HCT116 (cell line): ENCODE data around the gene CAMK2D. TPM values are rescaled to one million over a fixed set of nuclear protein-coding genes. Genes with fewer than 3 reads are reported as not detected.

ENCODE experiments used
- ATAC-seq: fragments of 200-7000 bp; cut with Tn5 transposase; 2 replicates; pipeline ENCODE4 v1.9.1; 2020; ENCODE audit warnings: mild to moderate bottlenecking, moderate library complexity
- BruUV-seq: library from RNA; stranded (reverse); fragments of 400-500 nt; replicated peaks from 2 replicates; lab custom pipeline; 2021; lab: Mats Ljungman, UMichigan
- CTCF ChIA-PET: fragments of 300-600 bp; sonication (Branson Sonifier 250); formaldehyde crosslinking; loops from one replicate; lab custom pipeline; 2021; ENCODE audit warnings: antibody characterized with exemption; lab: Charles Lee
- POLR2A ChIA-PET: fragments of 300-600, 350-600 bp; sonication (Branson Sonifier 250); formaldehyde crosslinking; loops from one replicate; lab custom pipeline; 2021; ENCODE audit warnings: antibody characterized with exemption; lab: Charles Lee
- RAD21 ChIA-PET, 2 experiments: fragments of 300-600 bp; sonication (Branson Sonifier 250); formaldehyde crosslinking; loops; one replicate each; lab custom pipeline; 2023; ENCODE audit warnings: low total read pairs in 2 of 2; ENCODE audit not compliant: uncharacterized antibody in 2 of 2, unreplicated experiment in 2 of 2, low non-redundant PET in 1 of 2; lab: Charles Lee
- DNase-seq: peaks from one replicate; pipeline ENCODE4 v3.0.0-alpha.2; 2010; ENCODE audit warnings: low read depth, low spot score
- H2AFZ ChIP-seq: fragments of 200-600 bp; shearing (Covaris generic), sonication (generic); 2 replicates; pipeline ENCODE4 v1.6.1; 2017; ENCODE audit warnings: low read depth, mixed run types, mixed read lengths, antibody characterized with exemption, low read length; ENCODE audit not compliant: poor library complexity, severe bottlenecking
- H3K27ac ChIP-seq: 2 replicates; pipeline ENCODE4 v1.5.1; 2012; ENCODE audit warnings: low read depth, low read length
- H3K27me3 ChIP-seq: fragments of 200-600 bp; sonication (generic); 2 replicates; pipeline ENCODE4 v1.6.1; 2016; ENCODE audit warnings: mixed run types, low read length, mixed read lengths; ENCODE audit not compliant: insufficient read depth
- H3K36me3 ChIP-seq, 2 experiments: fragments of 200-500 bp in 1 of 2; fragments of 200-600 bp in 1 of 2; sonication (Bioruptor generic) in 1 of 2; sonication (generic) in 1 of 2; 2 replicates each; pipeline versions ENCODE4 v1.5.1 to v1.6.1; 2014 to 2016; ENCODE audit warnings: low read length in 2 of 2, inconsistent platforms in 1 of 2, mixed read lengths in 1 of 2, mixed run types in 1 of 2; ENCODE audit not compliant: insufficient read depth in 2 of 2, control insufficient read depth in 1 of 2
- H3K4me1 ChIP-seq, 2 experiments: fragments of 200-600 bp in 1 of 2; sonication (generic) in 1 of 2; 2 replicates each; pipeline versions ENCODE4 v1.5.1 to v1.6.1; 2012 to 2017; ENCODE audit warnings: low read length in 2 of 2, inconsistent platforms in 1 of 2, mild to moderate bottlenecking in 1 of 2, mixed read lengths in 1 of 2, mixed run types in 1 of 2, moderate library complexity in 1 of 2; ENCODE audit not compliant: insufficient read depth in 2 of 2, control insufficient read depth in 1 of 2
- H3K4me2 ChIP-seq: fragments of 200-600 bp; sonication (generic); 2 replicates; pipeline ENCODE4 v1.6.1; 2017; ENCODE audit warnings: mixed run types, low read length, mixed read lengths
- H3K4me3 ChIP-seq, 2 experiments: fragments of 200-600 bp in 1 of 2; sonication (generic) in 1 of 2; replicated peaks in 1 of 2; 2 replicates each; pipeline ENCODE4 v1.5.1; 2011 to 2016; ENCODE audit warnings: low read length in 2 of 2, control low read depth in 1 of 2, low read depth in 1 of 2, mild to moderate bottlenecking in 1 of 2, mixed read lengths in 1 of 2, mixed run types in 1 of 2
- H3K79me2 ChIP-seq: fragments of 200-600 bp; sonication (generic); 2 replicates; pipeline ENCODE4 v1.6.1; 2017; ENCODE audit warnings: mild to moderate bottlenecking, mixed run types, low read length, moderate library complexity, mixed read lengths; ENCODE audit not compliant: insufficient read depth
- H3K9ac ChIP-seq: fragments of 200-600 bp; sonication (generic); 2 replicates; pipeline ENCODE4 v1.6.1; 2016; ENCODE audit warnings: low read length, mixed read lengths
- H3K9me2 ChIP-seq: fragments of 200-600 bp; sonication (generic), shearing (Covaris generic); 2 replicates; pipeline ENCODE4 v1.6.1; 2017; ENCODE audit warnings: mixed run types, mild to moderate bottlenecking, moderate library complexity; ENCODE audit not compliant: insufficient read depth
- H3K9me3 ChIP-seq, 2 experiments: fragments of 200-500 bp in 1 of 2; fragments of 200-600 bp in 1 of 2; sonication (Bioruptor generic) in 1 of 2; sonication (generic) in 1 of 2; 2 replicates each; pipeline ENCODE4 v1.6.1; 2014 to 2017; ENCODE audit warnings: low read length in 2 of 2, mixed read lengths in 2 of 2, inconsistent platforms in 1 of 2, low read depth in 1 of 2, mild to moderate bottlenecking in 1 of 2, mixed run types in 1 of 2, moderate library complexity in 1 of 2; ENCODE audit not compliant: control insufficient read depth in 1 of 2, insufficient read depth in 1 of 2
- H4K20me1 ChIP-seq: fragments of 200-600 bp; sonication (generic), shearing (Covaris generic); 2 replicates; pipeline ENCODE4 v1.6.1; 2017; ENCODE audit warnings: mixed run types, mild to moderate bottlenecking, moderate library complexity; ENCODE audit not compliant: insufficient read depth
- CEBPB ChIP-seq: IDR thresholded peaks from 2 replicates; pipeline ENCODE4 v1.6.1; 2012; ENCODE audit warnings: low read depth
- EZH2 ChIP-seq: fragments of 200-600 bp; sonication (generic); IDR thresholded peaks from 2 replicates; pipeline ENCODE4 v1.6.1; 2017; ENCODE audit warnings: antibody characterized with exemption, mixed run types
- RAD21 ChIP-seq: IDR thresholded peaks from 2 replicates; pipeline ENCODE4 v1.6.1; 2012; ENCODE audit warnings: low read depth, mild to moderate bottlenecking
- TCF7L2 ChIP-seq: IDR thresholded peaks from 2 replicates; pipeline ENCODE4 v1.7.0; 2011; ENCODE audit warnings: borderline replicate concordance, inconsistent platforms; ENCODE audit not compliant: insufficient read depth, insufficient read length; ENCODE audit errors: extremely low read depth
- ZFX ChIP-seq: fragments of 450-650 bp; IDR thresholded peaks from 2 replicates; pipeline ENCODE4 v1.6.1; 2017
- intact Hi-C: fragments of 100-400 bp; cut with micrococcal nuclease; formaldehyde crosslinking; loops from 2 replicates; pipeline ENCODE4 v1.10.0; 2022
- total RNA-seq: library from RNA; stranded (reverse); gene quantifications from one replicate; pipeline ENCODE4 v1.2.1, GENCODE V29; 2021; ENCODE audit not compliant: unreplicated experiment

The CAMK2D gene
- total RNA-seq, 1 experiment from 2014 or later, result 67.0 TPM

GRCh38 chr4:113733685-113734084, 27.9 kb downstream of the CAMK2D start:
- intact Hi-C loops, result no loop called here
- no TSS peak for BruUV-seq
- Histone ChIP-seq H3K36me3 (no peaks in the 10 kb centered on the region), H3K9me2 (no peaks in the 10 kb centered on the region), H3K4me2 (no peak overlapping the region), H2AFZ (no peak overlapping the region), H3K4me3 (no peak overlapping the region), H3K9ac (no peak overlapping the region), H3K27ac (no peak overlapping the region), H3K4me1 (no peaks in the 10 kb centered on the region), H3K79me2 (peaks cover 34% of the 10 kb centered on the region), H4K20me1 (no peaks in the 10 kb centered on the region), H3K9me3 (no peaks in the 10 kb centered on the region), H3K27me3 (no peaks in the 10 kb centered on the region)
- no peak for ATAC-seq
- no peak for TF ChIP-seq EZH2
- TF ChIP-seq RAD21, result no peak
- TF ChIP-seq ZFX, result no peak
- POLR2A ChIA-PET, result no interaction called here
- RAD21 ChIA-PET, result no interaction called here
- no peak for DNase-seq
- CTCF ChIA-PET, result no interaction called here

DNA sequence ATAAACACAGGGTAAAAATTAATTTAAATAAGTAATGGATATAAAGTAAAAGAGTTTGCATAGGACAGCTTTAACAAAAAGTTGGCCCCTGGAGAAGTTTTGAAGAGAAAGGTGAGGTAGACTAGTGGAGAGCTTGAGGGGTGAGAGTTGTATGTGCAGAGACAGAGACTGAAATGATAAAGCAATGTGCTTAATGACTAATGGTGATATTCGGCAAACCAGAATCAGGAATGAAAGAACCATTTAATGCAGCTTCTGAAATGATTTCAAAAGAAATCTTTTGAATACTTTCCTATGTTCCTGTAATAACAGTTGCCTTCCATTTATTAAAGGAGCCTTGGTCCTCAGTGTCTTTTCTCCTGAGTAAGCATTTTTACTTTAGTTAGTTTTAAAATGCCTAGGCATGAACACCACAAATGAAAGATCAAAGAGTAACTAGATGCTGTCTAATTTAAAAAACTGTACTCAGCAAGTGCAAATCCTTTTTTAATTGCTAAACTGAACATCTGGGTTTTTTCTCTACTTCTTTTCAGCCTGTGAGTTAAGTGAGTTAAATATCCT, 28.5 kb downstream of the CAMK2D start:
- Histone ChIP-seq H2AFZ (no peak overlapping the region), H3K4me2 (no peak overlapping the region), H3K9me3 (no peaks in the 10 kb centered on the region), H3K27me3 (no peaks in the 10 kb centered on the region), H3K27ac (no peak overlapping the region), H3K4me3 (no peak overlapping the region), H3K4me1 (no peaks in the 10 kb centered on the region), H4K20me1 (no peaks in the 10 kb centered on the region), H3K9ac (no peak overlapping the region), H3K79me2 (peaks cover 39% of the 10 kb centered on the region), H3K36me3 (no peaks in the 10 kb centered on the region), H3K9me2 (no peaks in the 10 kb centered on the region)
- RAD21 ChIA-PET, result no interaction called here
- ATAC-seq (no peak), DNase-seq (no peak)
- no TSS peak for BruUV-seq
- intact Hi-C loops, result no loop called here
- TF ChIP-seq CEBPB (no peak), TCF7L2 (no peak), ZFX (no peak), EZH2 (no peak)
- POLR2A ChIA-PET, result no interaction called here
- CTCF ChIA-PET, result no interaction called here
